Activated CD8-positive, alpha-beta memory T cell treated with anti-CD3 and anti-CD28 coated beads for 24 hours (primary cell): Measurements from ENCODE around the gene DCAF10.
A peak's percentile ranks its signal among the peaks of the same experiment; 100 is the strongest.
"Not testable (repeated sequence)": the region's sequence is repeated elsewhere in the genome, so short reads cannot be mapped to it uniquely, and the experiment has no call there.

Experiments
- DNase-seq: peaks from one replicate; pipeline ENCODE4 v3.0.0-alpha.2; 2020

DCAF10 gene

DNA sequence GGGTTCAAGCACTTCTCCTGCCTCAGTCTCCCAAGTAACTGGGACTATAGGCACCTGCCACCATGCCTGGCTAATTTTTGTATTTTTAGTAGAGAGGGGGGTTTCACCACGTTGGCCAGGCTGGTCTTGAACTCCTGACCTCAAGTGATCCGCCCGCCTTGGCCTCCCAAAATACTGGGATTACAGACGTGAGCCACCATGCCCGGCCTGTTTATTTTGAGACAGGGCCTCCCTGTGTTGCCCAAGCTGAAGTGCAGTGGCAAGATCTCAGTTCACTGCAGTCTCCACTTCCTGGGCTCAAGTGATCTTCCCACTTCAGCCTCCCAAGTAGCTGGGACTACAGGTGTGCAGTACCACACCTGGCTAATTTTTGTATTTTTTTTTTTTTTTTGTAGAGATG, 109.2 kb downstream of the DCAF10 start:
- not testable (repeated sequence) for DNase-seq

- no peak for DNase-seq
Measured at GRCh38 chr9:37910271-37910670, 109.7 kb downstream of the DCAF10 start.

- no peak for DNase-seq
Measured at GRCh38 chr9:37911271-37911681, 110.7 kb downstream of the DCAF10 start.

- DNase-seq: peak; percentile 94
Measured at GRCh38 chr9:37913480-37914153, 113.0 kb downstream of the DCAF10 start.

GRCh38 chr9:37914154-37914551, 113.6 kb downstream of the DCAF10 start:
- no peak for DNase-seq

- DNase-seq: no peak
Measured at GRCh38 chr9:37914701-37915358, 114.2 kb downstream of the DCAF10 start.

DNA sequence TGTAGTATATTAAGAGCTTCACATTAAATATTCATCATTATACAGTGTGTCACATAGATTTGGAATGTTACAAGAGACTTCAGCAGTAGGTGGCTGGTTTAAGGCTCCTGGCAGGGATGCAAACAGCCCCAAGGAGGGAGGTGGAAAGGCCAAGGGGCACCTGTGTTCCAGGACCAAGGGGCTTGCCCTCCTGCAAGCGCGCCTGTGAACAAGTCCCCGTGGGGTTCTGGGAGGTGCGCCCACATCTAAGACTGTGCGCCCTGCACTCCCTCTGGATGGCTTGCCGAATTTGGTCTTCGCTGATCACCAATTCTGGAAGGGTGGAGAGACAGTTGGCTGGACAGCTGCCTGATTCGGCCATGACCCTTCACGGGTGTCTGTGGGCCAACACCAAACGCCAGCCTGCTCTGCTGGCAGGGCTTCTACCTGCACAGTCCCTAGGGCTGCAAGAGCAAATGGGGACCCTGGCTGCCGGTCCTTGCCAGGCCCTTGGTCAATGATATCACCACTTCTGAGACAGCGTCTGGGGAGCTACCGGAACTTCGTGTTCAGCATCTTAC, 115.4 kb downstream of the DCAF10 start:
- no peak for DNase-seq

GRCh38 chr9:37916471-37917312, 116.1 kb downstream of the DCAF10 start:
- no peak for DNase-seq
